Measurements from ENCODE around the gene IRAK2.

Gene IRAK2

DNA sequence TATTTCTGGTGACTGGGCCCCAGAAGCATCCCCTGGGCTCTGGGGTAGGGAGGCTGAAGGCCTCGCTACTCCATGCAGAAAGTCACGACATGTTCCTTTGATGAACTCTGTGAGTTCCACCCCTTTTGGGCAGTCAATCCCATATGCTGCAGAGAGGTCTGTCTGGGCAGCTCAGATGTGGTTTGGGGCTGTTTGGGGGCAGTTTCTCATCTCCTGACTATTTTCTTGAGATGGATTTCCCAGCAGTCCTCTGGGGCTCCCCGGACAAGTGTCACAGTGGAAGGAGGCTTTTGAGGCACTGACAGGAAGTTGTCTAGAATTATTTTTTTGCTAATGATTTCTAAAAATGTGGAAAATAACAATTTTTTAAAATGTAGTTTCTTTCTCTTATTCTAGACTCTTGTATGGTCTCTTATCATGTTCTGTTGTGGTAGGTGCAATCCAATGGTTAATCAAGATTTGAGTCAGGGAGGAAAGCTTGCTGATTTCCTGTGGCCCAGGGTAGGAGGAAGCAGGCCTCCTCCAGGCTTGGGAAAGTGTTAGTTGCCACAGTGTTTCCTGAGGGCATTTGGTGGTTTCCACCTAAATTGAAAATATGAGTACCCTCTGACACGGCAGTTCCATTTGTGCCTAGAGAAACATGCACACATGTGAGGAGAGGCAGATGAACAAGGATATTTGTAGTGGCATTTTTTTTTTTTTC lies 63.7 kb downstream of the IRAK2 start:
- no peak for DNase-seq (ENCODE audit: low read depth)
- TF ChIP-seq, protein P1, sequence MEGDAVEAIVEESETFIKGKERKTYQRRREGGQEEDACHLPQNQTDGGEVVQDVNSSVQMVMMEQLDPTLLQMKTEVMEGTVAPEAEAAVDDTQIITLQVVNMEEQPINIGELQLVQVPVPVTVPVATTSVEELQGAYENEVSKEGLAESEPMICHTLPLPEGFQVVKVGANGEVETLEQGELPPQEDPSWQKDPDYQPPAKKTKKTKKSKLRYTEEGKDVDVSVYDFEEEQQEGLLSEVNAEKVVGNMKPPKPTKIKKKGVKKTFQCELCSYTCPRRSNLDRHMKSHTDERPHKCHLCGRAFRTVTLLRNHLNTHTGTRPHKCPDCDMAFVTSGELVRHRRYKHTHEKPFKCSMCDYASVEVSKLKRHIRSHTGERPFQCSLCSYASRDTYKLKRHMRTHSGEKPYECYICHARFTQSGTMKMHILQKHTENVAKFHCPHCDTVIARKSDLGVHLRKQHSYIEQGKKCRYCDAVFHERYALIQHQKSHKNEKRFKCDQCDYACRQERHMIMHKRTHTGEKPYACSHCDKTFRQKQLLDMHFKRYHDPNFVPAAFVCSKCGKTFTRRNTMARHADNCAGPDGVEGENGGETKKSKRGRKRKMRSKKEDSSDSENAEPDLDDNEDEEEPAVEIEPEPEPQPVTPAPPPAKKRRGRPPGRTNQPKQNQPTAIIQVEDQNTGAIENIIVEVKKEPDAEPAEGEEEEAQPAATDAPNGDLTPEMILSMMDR (conservative IDR thresholded peaks at IDR 0.05; ENCODE audit: low read depth, low read length) = no peak
- H3K4me3 ChIP-seq (ENCODE audit: low read length) = no peak overlapping the region

DNA sequence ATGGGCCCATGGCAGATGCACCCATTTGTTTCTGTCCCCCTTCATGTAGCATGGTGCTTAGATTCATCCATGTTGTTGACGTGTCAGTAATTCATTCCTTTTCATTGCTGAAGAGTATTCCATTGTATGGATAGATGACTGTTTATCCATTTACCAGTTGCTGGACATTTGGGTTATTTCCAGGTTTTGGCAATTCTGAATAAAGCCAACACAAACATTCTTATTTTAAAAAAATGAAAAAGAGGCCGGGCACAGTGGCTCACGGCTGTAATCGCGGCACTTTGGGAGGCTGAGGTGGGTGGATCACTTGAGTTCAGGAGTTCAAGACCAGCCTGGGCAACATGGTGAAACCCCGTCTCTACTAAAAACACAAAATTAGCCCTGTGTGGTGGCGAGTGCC lies 64.9 kb downstream of the IRAK2 start:
- TF ChIP-seq, protein P1 (conservative IDR thresholded peaks at IDR 0.05; ENCODE audit: low read depth, low read length) = no peak
- DNase-seq (ENCODE audit: low read depth) = no peak
- H3K4me3 ChIP-seq (ENCODE audit: low read length) = no peak overlapping the region

DNA sequence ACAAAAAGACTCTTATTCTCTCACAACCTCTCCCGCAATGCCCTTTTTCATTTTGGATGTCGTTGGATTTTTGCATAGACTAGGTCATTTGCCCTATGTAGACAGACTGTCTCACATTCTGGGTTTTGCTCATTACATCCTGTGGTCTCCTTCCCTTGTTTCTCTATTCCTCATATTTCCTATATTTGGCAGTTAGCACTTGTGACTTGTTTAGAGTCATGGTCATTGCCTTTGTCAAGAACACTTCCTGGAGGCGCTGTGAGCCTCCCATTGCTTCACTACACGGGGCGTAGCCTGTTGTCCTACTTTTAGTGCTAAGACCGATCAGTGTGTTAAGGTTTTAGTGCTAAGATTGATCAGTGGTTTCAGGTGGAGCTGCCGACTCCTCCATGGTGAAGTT lies 67.4 kb downstream of the IRAK2 start:
- TF ChIP-seq, protein P1 (conservative IDR thresholded peaks at IDR 0.05; ENCODE audit: low read depth, low read length) = no peak
- H3K4me3 ChIP-seq (ENCODE audit: low read length) = no peak overlapping the region
- DNase-seq (ENCODE audit: low read depth) = no peak

DNA sequence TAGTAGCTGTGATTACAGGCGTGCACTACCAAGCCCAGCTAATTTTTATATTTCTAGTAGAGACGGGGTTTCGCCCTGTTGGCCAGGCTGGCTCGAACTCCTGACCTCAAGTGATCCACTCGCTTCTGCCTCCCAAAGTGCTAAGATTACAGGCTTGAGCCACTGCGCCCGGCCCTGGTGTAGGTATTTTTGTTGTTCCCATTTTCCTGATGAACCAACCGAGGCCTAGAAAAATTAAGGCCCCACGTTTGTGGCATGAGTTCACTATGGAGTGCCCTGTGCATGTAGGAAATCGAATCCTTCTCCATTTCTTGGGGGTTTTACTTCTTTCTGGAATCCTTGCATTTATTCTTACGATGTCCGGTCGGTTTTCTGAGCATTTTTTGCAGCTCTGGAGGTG lies 69.3 kb downstream of the IRAK2 start:
- no peak overlapping the region for H3K4me3 ChIP-seq (ENCODE audit: low read length)
- TF ChIP-seq, protein P1 (conservative IDR thresholded peaks at IDR 0.05; ENCODE audit: low read depth, low read length) = no peak
- DNase-seq (ENCODE audit: low read depth) = no peak

DNA sequence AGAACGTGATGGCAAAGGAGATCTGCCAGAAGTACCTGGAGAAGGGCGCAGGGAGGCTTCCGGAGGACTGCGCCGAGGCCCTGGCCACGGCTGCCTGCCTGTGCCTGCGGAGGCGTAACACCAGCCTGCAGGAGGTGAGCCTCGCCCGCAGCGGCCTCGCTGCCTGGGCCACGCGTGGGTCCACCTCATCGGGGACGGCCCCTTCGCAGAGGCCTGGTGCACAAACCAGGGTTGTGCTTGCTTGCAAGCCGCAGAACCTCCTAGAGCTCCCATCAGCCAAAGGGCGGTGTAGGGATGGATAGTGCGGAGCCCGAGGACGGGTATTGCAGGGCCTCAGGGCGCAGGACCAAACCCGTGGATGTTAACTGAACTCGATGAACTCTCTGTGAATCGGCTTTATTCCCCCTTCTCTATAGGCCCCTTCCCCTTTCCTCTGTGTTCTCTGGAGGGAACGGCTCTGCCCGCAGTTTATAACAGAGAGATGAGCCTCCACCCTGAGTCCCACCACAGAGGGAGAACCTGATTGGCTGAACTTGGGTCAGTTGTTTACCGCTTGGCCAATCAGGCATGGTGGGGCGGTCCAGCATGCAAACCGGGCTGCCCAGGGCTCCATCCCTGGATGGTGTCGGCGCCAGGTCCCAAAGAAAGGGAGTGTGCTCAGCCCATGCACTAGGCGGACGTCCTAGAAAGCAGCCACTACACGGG lies 70.0 kb downstream of the IRAK2 start:
- TF ChIP-seq, protein P1 (conservative IDR thresholded peaks at IDR 0.05; ENCODE audit: low read depth, low read length) = no peak
- H3K4me3 ChIP-seq (ENCODE audit: low read length) = no peak overlapping the region
- DNase-seq (ENCODE audit: low read depth) = no peak

DNA sequence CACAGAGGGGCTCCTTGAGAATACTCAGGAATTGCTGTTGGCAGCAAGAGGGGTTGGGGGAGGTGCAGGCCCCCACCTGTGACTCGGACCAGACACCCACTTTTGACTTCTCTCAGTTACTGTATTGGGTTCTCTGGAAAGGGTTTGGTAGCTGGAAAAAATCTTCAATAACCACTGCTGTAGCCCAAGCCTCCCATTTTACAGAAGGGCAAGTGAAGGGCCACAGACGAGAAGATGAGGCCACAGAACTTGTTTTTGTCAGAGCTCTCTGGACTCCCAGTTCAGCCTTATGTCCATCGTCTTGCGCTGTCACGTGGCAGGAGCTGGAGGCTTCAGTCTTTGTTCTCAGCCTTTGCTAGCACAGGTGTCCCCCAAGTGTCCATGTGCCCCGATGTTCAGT lies 70.8 kb downstream of the IRAK2 start:
- DNase-seq (ENCODE audit: low read depth) = no peak
- H3K4me3 ChIP-seq (ENCODE audit: low read length) = no peak overlapping the region
- TF ChIP-seq, protein P1 (conservative IDR thresholded peaks at IDR 0.05; ENCODE audit: low read depth, low read length) = no peak
